B cell (primary cell): ENCODE results near the gene VPS35. TPM values are rescaled to one million over a fixed set of nuclear protein-coding genes. Genes with fewer than 3 reads are reported as not detected.

Experiments used
- ATAC-seq: fragments of 200-7000 bp; cut with Tn5 transposase; one replicate; pipeline ENCODE4 v1.10.0; 2021; ENCODE audit warnings: low read depth, mild to moderate bottlenecking, moderate number of reproducible peaks, moderate library complexity
- CTCF ChIA-PET: fragments of 350-600 bp; sonication (Branson Sonifier 250); formaldehyde crosslinking; loops from one replicate; lab custom pipeline; 2021; ENCODE audit warnings: antibody characterized with exemption, inconsistent platforms; lab: Charles Lee
- POLR2A ChIA-PET: fragments of 350-600 bp; sonication (Branson Sonifier 250); formaldehyde crosslinking; loops from one replicate; lab custom pipeline; 2021; ENCODE audit warnings: antibody characterized with exemption; lab: Charles Lee
- DNase-seq: peaks from one replicate; pipeline ENCODE4 v3.0.0; 2013
- H2AFZ ChIP-seq: 2 replicates; pipeline ENCODE4 v1.6.1; 2012; ENCODE audit warnings: mild to moderate bottlenecking, low read depth, low read length; ENCODE audit not compliant: insufficient read depth, poor library complexity, severe bottlenecking
- H3K27ac ChIP-seq, 2 donors: 1 replicate in 1 of 2; 2 replicates in 1 of 2; pipeline ENCODE4 v1.5.1; 2012 to 2013; ENCODE audit warnings: low read length in 2 of 2, mild to moderate bottlenecking in 2 of 2, moderate library complexity in 1 of 2
- H3K27me3 ChIP-seq, 4 experiments: fragments of 200-600 bp in 1 of 4; sonication (generic) in 1 of 4; replicated peaks in 1 of 4; 1 replicate in 2 of 4; 2 replicates in 2 of 4; pipeline versions ENCODE4 v1.6.1 to v1.7.0; 2013 to 2016; ENCODE audit warnings: low read length in 3 of 4, mild to moderate bottlenecking in 2 of 4, mixed read lengths in 1 of 4, moderate library complexity in 1 of 4; ENCODE audit not compliant: insufficient read depth in 4 of 4, control insufficient read depth in 3 of 4; ENCODE audit errors: control extremely low read depth in 1 of 4
- H3K36me3 ChIP-seq, 2 experiments: replicated peaks in 1 of 2; 1 replicate in 1 of 2; 2 replicates in 1 of 2; pipeline versions ENCODE4 v1.6.1 to v1.7.1; 2013; ENCODE audit warnings: low read length in 1 of 2; ENCODE audit not compliant: insufficient read depth in 2 of 2, control insufficient read depth in 1 of 2; ENCODE audit errors: control extremely low read depth in 1 of 2, extremely low read depth in 1 of 2
- H3K4me1 ChIP-seq, 2 donors: fragments of 200-600 bp in 1 of 2; sonication (generic) in 1 of 2; 1 replicate in 1 of 2; 2 replicates in 1 of 2; pipeline versions ENCODE4 v1.5.1 to v1.6.1; 2013 to 2017; ENCODE audit warnings: low read length in 2 of 2; ENCODE audit not compliant: control insufficient read depth in 2 of 2, insufficient read depth in 2 of 2
- H3K4me2 ChIP-seq: replicated peaks from 2 replicates; pipeline ENCODE3; 2012; ENCODE audit warnings: mild to moderate bottlenecking, low read depth, low read length; ENCODE audit not compliant: poor library complexity, severe bottlenecking
- H3K4me3 ChIP-seq, 5 experiments: fragments of 200-600 bp in 1 of 5; sonication (generic) in 1 of 5; 1 replicate in 3 of 5; 2 replicates in 2 of 5; pipeline versions ENCODE4 v1.5.1 to v1.7.0; 2011 to 2016; ENCODE audit warnings: low read length in 4 of 5, mild to moderate bottlenecking in 4 of 5, low read depth in 2 of 5, control low read depth in 1 of 5, moderate library complexity in 1 of 5; ENCODE audit not compliant: insufficient read depth in 1 of 5; ENCODE audit errors: control extremely low read depth in 1 of 5, extremely low read depth in 1 of 5
- H3K79me2 ChIP-seq: fragments of 200-600 bp; sonication (generic); one replicate; pipeline ENCODE4 v1.6.0; 2016; ENCODE audit warnings: low read length; ENCODE audit not compliant: control insufficient read depth, insufficient read depth
- H3K9ac ChIP-seq: fragments of 200-600 bp; sonication (generic); 2 replicates; pipeline ENCODE4 v1.6.1; 2017; ENCODE audit warnings: mild to moderate bottlenecking, low read length, moderate library complexity
- H3K9me3 ChIP-seq, 3 donors: one replicate each; pipeline versions ENCODE4 v1.6.1 to v1.7.1; 2013; ENCODE audit warnings: low read length in 2 of 3; ENCODE audit not compliant: control insufficient read depth in 2 of 3, insufficient read depth in 1 of 3; ENCODE audit errors: control extremely low read depth in 1 of 3
- H4K20me1 ChIP-seq: 2 replicates; pipeline ENCODE4 v1.6.0; 2012; ENCODE audit warnings: mild to moderate bottlenecking, low read length; ENCODE audit not compliant: insufficient read depth, control insufficient read depth, poor library complexity, severe bottlenecking
- H3K27ac Mint-ChIP-seq: one replicate; pipeline ENCODE4 v1.8.0; 2021; ENCODE audit warnings: mixed read lengths
- H3K27me3 Mint-ChIP-seq: one replicate; pipeline ENCODE4 v1.8.0; 2021; ENCODE audit warnings: mixed read lengths
- H3K4me1 Mint-ChIP-seq: one replicate; pipeline ENCODE4 v1.8.0; 2021; ENCODE audit warnings: mixed read lengths
- H3K4me3 Mint-ChIP-seq: one replicate; pipeline ENCODE4 v1.8.0; 2021; ENCODE audit warnings: mixed read lengths
- H3K9me3 Mint-ChIP-seq: one replicate; pipeline ENCODE4 v1.8.0; 2022; ENCODE audit warnings: mixed read lengths; ENCODE audit not compliant: insufficient read depth
- CTCF ChIP-seq: fragments of 200-600 bp; IDR thresholded peaks from one replicate; pipeline ENCODE4 v1.8.0; 2022; ENCODE audit warnings: antibody characterized with exemption, mild to moderate bottlenecking
- EZH2 ChIP-seq: IDR thresholded peaks from 2 replicates; pipeline ENCODE4 v1.6.1; 2012; ENCODE audit warnings: borderline replicate concordance, low read depth, mild to moderate bottlenecking, moderate library complexity, low read length; ENCODE audit not compliant: insufficient read depth, poor library complexity, severe bottlenecking
- WGBS: methylation state at CpG from one replicate; pipeline ENCODE4 v1.1.5; 2013; ENCODE audit warnings: missing lambda C conversion rate; ENCODE audit not compliant: insufficient coverage; 5-methylcytosine and 5-hydroxymethylcytosine counted together
- intact Hi-C: fragments of 100-400 bp; cut with micrococcal nuclease; formaldehyde crosslinking; loops from one replicate; pipeline ENCODE4 v1.10.0; 2022
- polyA plus RNA-seq: library from polyadenylated mRNA; depleted of rRNA; stranded (reverse); fragments of >200 nt; gene quantifications from 2 replicates; pipeline ENCODE4 v1.2.3, GENCODE V29; 2012
- total RNA-seq, 2 donors: library from RNA; stranded (reverse); fragments of 120-200 nt in 1 of 2; gene quantifications; 1 replicate in 1 of 2; 2 replicates in 1 of 2; pipeline versions ENCODE4 v1.2.3 to v1.2.4, GENCODE V29; 2013 to 2022

Gene VPS35
- total and polyA plus RNA-seq, 2 donors (not counting 1 experiment from before 2014, with no cell fraction given), result 9.5 to 120 TPM

GRCh38 chr16:46620266-46621005 is 68.5 kb downstream of the VPS35 start:
- Mint-ChIP-seq H3K27me3 (no peaks in the 10 kb centered on the region), H3K27ac (peak overlapping the region; percentile 56), H3K4me1 (peaks cover 29% of the 10 kb centered on the region), H3K9me3 (no peaks in the 10 kb centered on the region), H3K4me3 (peak overlapping the region; percentile 97)
- DNase-seq (peak; percentile 29), ATAC-seq (no peak)
- Histone ChIP-seq H3K4me3 (peak overlapping the region; percentile 54 to 78 (median 70)), H4K20me1 (no peaks in the 10 kb centered on the region), H3K36me3 (no peaks in the 10 kb centered on the region), H3K4me2 (peak overlapping the region; percentile 95), H3K27ac (peak overlapping the region; percentile 39 to 48), H3K79me2 (no peaks in the 10 kb centered on the region), H3K27me3 (no peaks in the 10 kb centered on the region), H3K9me3 (no peaks in the 10 kb centered on the region), H2AFZ (peak overlapping the region; percentile 94), H3K4me1 (peaks cover 15 to 16% of the 10 kb centered on the region in 2 donors), H3K9ac (peak overlapping the region; percentile 76)
- ChIA-PET CTCF (no interaction called here), POLR2A (no interaction called here)
- intact Hi-C loops, result loop anchor here (2.0 to 5.0 kb wide), 4 partner anchors 68 to 1747 kb away; partner anchors contain the start of genes DNAJA2, ORC6 and VPS35
- TF ChIP-seq EZH2, result no peak
- WGBS, result no CpG with 5 or more reads among the region's 11 CpGs

- no peak overlapping the region for H3K4me3 Mint-ChIP-seq
- ChIA-PET POLR2A (no interaction called here), CTCF (interaction anchor here (0.6 kb wide), 1 partner anchor 289 kb away, joined by 5 read pairs; no protein-coding TSS in a partner anchor)
- Histone ChIP-seq H3K4me2 (no peak overlapping the region), H3K4me3 (no peak overlapping the region), H3K27me3 (no peaks in the 10 kb centered on the region), H3K9me3 (no peaks in the 10 kb centered on the region), H3K79me2 (no peaks in the 10 kb centered on the region), H3K4me1 (peaks cover 15 to 16% of the 10 kb centered on the region in 2 donors), H3K9ac (no peak overlapping the region), H4K20me1 (no peaks in the 10 kb centered on the region), H2AFZ (no peak overlapping the region), H3K36me3 (no peaks in the 10 kb centered on the region), H3K27ac (no peak overlapping the region)
- H3K4me1 Mint-ChIP-seq, result peaks cover 29% of the 10 kb centered on the region
- ATAC-seq (no peak), DNase-seq (no peak)
- peak overlapping the region; percentile 51 for H3K27ac Mint-ChIP-seq
- TF ChIP-seq CTCF (no peak), EZH2 (no peak)
- 90% methylated on average over 3 of the region's 4 CpGs for WGBS
- no peaks in the 10 kb centered on the region for H3K27me3 Mint-ChIP-seq
- intact Hi-C loops, result no loop called here
- H3K9me3 Mint-ChIP-seq, result no peaks in the 10 kb centered on the region
These were observed 70.5 kb downstream of the VPS35 start for GRCh38 chr16:46618516-46618915.
